GM21515 (cell line): Measurements from ENCODE around the gene GGA2.
"Not testable (repeated sequence)": the region's sequence is repeated elsewhere in the genome, so short reads cannot be mapped to it uniquely, and the experiment has no call there.

ENCODE experiments used
- ATAC-seq: cut with Tn5 transposase; IDR thresholded peaks from one replicate; pipeline ENCODE4 v1.9.1; 2021; ENCODE audit not compliant: unreplicated experiment

Gene GGA2

GRCh38 chr16:23510164-23510914, at the start of gene GGA2:
GGA2 (minus strand) TSS chr16:23510494; CDS start chr16:23510411, 83 bp downstream.
- ATAC-seq, result peak; percentile 60

GRCh38 chr16:23557779-23558702, 47.7 kb upstream of the GGA2 start:
- peak; percentile 15 for ATAC-seq

- peak; percentile 92 for ATAC-seq
These were observed 46.8 kb upstream of the GGA2 start, which contains the start of the genes EARS2 and UBFD1 for GRCh38 chr16:23556881-23557778. EARS2 (minus strand) TSS chr16:23557350; CDS start chr16:23557343, 7 bp downstream. UBFD1 (plus strand) TSS chr16:23557727; CDS start chr16:23557743, 16 bp downstream.

DNA sequence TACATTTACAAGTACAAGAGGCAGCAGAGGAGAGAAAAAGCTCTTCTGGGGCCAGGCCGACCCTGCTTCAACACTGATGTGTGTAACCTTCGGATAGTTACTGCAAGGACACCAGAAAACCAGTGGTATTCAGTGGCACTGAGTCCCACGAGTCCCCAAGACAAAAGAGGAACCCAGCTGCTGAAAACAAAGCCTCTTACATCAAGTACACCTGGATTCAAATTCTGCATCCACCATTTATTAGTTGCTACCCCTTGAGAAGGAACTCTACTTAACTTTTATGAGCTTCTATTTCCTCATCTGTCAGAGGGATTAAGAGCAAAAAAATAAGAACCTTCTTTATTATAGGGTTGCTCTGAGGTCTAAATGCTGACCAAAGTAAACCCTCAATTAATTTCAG, 44.2 kb upstream of the GGA2 start:
- ATAC-seq, result no peak

- no peak for ATAC-seq
These were observed 41.9 kb upstream of the GGA2 start for GRCh38 chr16:23552161-23552560.

DNA sequence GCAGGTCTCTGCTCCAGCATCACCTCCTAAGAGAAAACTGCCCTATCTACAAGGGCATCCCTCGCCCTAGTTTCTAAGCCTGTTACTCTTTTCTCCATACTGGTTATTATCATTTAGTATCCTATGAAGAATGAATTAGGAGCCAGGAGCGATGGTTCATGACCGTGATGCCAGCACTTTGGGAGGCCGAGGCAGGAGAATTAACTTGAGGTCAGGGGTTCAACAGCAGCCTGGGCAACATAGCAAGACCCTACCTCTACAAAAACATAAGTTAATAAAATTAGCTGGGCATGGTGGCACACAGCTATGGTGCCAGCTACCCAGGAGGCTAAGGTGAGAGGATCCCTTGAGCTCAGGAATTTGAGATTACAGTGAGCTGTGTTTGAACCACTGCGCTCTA, 39.6 kb upstream of the GGA2 start:
- no peak for ATAC-seq

- no peak for ATAC-seq
These were observed 34.1 kb upstream of the GGA2 start for GRCh38 chr16:23544436-23544835.

DNA sequence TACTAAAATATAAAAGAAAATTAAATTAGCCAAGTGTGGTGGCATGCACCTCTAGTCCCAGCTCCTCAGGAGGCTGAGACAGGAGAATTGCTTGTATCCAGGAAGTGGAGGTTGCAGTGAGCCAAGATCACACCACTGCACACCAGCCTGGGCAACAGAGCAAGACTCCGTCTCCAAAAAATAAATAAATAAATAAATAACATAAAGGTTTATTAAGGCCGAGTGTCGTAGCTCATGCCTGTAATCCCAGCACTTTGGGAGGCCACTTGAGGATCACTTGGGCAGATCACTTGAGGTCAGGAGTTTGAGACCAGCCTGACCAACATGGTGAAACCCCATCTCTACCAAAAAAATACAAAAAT, 30.5 kb upstream of the GGA2 start:
- not testable (repeated sequence) for ATAC-seq

GRCh38 chr16:23539984-23540816, 29.9 kb upstream of the GGA2 start:
- no peak for ATAC-seq

DNA sequence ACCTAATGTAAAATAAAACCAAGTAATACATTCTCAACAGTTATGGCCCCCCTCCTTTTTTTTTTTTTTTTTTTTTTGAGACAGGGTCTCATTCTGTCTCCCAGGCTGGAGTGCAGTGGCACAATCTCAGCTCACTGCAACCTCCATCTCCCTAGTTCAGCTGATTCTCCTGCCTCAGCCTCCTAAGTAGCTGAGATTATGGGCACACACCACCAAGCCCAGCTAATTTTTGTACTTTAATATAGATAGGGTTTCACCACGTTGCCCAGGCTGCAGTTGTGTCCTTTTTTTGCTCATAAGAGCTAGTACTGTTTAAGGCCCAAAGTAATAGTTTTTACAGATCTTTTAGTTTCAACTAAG, 28.6 kb upstream of the GGA2 start:
- no peak for ATAC-seq

GRCh38 chr16:23537390-23537789, 27.1 kb upstream of the GGA2 start:
- no peak for ATAC-seq

GRCh38 chr16:23535901-23536300, 25.6 kb upstream of the GGA2 start:
- no peak for ATAC-seq

- no peak for ATAC-seq
These were observed 24.9 kb upstream of the GGA2 start for GRCh38 chr16:23534868-23535860.

GRCh38 chr16:23532448-23532847, 22.2 kb upstream of the GGA2 start:
- ATAC-seq, result no peak

DNA sequence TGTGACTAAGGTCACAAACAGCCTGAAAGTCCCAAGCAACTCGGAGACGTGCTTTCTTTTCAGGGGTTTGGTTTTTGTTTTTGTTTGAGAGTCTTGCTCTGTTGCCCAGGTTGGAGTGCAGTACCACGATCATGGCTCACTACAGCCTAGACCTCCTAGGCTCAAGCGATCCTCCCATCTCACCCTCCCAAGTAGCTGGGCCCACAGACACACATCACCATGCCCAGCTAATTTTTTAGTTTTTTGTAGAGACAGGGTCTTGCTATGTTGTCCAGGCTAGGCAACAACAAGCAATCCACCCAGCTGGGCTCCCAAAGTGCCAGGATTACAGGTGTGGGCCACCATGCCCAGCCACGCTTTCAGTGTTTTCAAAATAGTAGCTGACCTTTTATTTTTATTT, 19.8 kb upstream of the GGA2 start:
- no peak for ATAC-seq

- no peak for ATAC-seq
These were observed 18.5 kb upstream of the GGA2 start for GRCh38 chr16:23528644-23529310.

GRCh38 chr16:23527961-23528643, 17.8 kb upstream of the GGA2 start:
- ATAC-seq, result no peak

DNA sequence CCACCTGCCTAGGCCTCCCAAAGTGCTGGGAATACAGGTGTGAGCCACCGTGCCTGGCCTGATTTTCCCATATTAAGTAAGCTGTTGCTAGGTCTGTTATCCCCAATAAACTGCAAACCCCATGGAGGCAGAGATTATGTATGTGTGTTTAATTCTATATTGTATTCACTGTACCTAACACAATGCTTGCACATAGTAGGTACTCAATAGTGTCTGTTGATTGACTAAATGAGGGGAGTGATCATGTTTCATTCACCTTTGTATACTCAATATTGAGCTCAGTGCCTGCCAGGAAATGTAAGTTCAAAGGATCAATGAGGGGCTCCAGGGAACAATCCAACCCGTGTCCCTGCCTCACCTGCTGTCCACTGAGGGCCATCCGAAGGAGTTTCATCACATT, 14.6 kb upstream of the GGA2 start:
- no peak for ATAC-seq
